Measurements from ENCODE around the gene MYO7A.

Gene MYO7A

GRCh38 chr11:77111946-77112345, 16.1 kb upstream of the MYO7A start:
- no peak for DNase-seq (ENCODE audit: low read depth in 3 of 3)

- DNase-seq (ENCODE audit: low read depth in 3 of 3) = no peak
Measured at GRCh38 chr11:77112641-77113381, 15.2 kb upstream of the MYO7A start.

- DNase-seq (ENCODE audit: low read depth in 3 of 3) = no peak
Measured at GRCh38 chr11:77113382-77114088, 14.5 kb upstream of the MYO7A start.

GRCh38 chr11:77114089-77114463, 14.0 kb upstream of the MYO7A start:
- DNase-seq (ENCODE audit: low read depth in 3 of 3) = no peak

GRCh38 chr11:77115181-77115611, 12.8 kb upstream of the MYO7A start:
- DNase-seq (ENCODE audit: low read depth in 3 of 3) = no peak

- no peak for DNase-seq (ENCODE audit: low read depth in 3 of 3)
Measured at GRCh38 chr11:77115956-77116355, 12.1 kb upstream of the MYO7A start.

GRCh38 chr11:77117492-77117891, 10.6 kb upstream of the MYO7A start:
- no peak for DNase-seq (ENCODE audit: low read depth in 3 of 3)

- no peak for DNase-seq (ENCODE audit: low read depth in 3 of 3)
Measured at GRCh38 chr11:77118086-77118485, 10.0 kb upstream of the MYO7A start.

GRCh38 chr11:77118971-77119370, 9.1 kb upstream of the MYO7A start:
- DNase-seq (ENCODE audit: low read depth in 3 of 3) = no peak

GRCh38 chr11:77119531-77119936, 8.5 kb upstream of the MYO7A start:
- DNase-seq (ENCODE audit: low read depth in 3 of 3) = no peak

GRCh38 chr11:77120571-77120970, 7.5 kb upstream of the MYO7A start:
- no peak for DNase-seq (ENCODE audit: low read depth in 3 of 3)

GRCh38 chr11:77121096-77121640, 6.9 kb upstream of the MYO7A start:
- no peak for DNase-seq (ENCODE audit: low read depth in 3 of 3)

GRCh38 chr11:77121876-77122575, 6.0 kb upstream of the MYO7A start:
- DNase-seq (ENCODE audit: low read depth in 3 of 3) = no peak

- no peak for DNase-seq (ENCODE audit: low read depth in 3 of 3)
Measured at GRCh38 chr11:77122576-77123212, 5.4 kb upstream of the MYO7A start.

GRCh38 chr11:77123591-77123990, 4.5 kb upstream of the MYO7A start:
- no peak for DNase-seq (ENCODE audit: low read depth in 3 of 3)

GRCh38 chr11:77124041-77124440, 4.0 kb upstream of the MYO7A start:
- no peak for DNase-seq (ENCODE audit: low read depth in 3 of 3)

GRCh38 chr11:77124488-77124887, 3.6 kb upstream of the MYO7A start:
- DNase-seq (ENCODE audit: low read depth in 3 of 3) = no peak

- DNase-seq (ENCODE audit: low read depth in 3 of 3) = no peak
Measured at GRCh38 chr11:77125191-77125590, 2.9 kb upstream of the MYO7A start.

GRCh38 chr11:77125695-77126094, 2.4 kb upstream of the MYO7A start:
- no peak for DNase-seq (ENCODE audit: low read depth in 3 of 3)

GRCh38 chr11:77126156-77126775, 1.8 kb upstream of the MYO7A start:
- no peak for DNase-seq (ENCODE audit: low read depth in 3 of 3)

- DNase-seq (ENCODE audit: low read depth in 3 of 3) = no peak
Measured at GRCh38 chr11:77126861-77127234, 1.2 kb upstream of the MYO7A start.
